ENCODE measurements around the gene NEK11.

The NEK11 gene

DNA sequence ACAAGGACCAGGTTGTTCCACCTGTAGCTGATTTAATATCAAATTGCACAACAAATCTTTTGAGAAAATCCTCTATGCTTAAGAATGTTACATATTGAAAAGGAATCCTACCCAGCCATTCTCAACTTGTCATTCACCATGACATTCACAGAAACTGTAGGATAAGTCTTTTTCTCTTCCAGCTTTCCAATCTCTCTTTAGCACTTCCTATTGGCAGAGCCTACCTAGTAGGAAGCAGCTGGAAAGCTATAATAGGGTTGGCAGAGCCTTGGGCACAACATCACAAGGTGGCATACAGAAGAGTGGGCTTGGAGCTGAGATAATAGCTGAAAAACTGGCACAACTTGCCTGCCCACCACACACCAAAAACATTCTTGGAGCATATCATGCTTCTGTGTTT, 287.6 kb downstream of the NEK11 start:
- Histone ChIP-seq H3K9me3 (ENCODE audit: low read length) (no peaks in the 10 kb centered on the region), H3K27me3 (ENCODE audit: insufficient read depth, low read length) (no peaks in the 10 kb centered on the region), H3K36me3 (ENCODE audit: insufficient read depth, low read length) (no peaks in the 10 kb centered on the region), H3K4me1 (ENCODE audit: insufficient read depth, low read length, severe bottlenecking) (no peaks in the 10 kb centered on the region), H3K9ac (ENCODE audit: low read length) (no peak overlapping the region), H3K9me2 (ENCODE audit: low read depth, low read length) (no peaks in the 10 kb centered on the region), H3K4me2 (ENCODE audit: low read length) (no peak overlapping the region), H3K27ac (ENCODE audit: low read depth, low read length, poor library complexity, severe bottlenecking) (no peak overlapping the region), H3K79me2 (ENCODE audit: insufficient read depth, low read length) (no peaks in the 10 kb centered on the region), H2AFZ (ENCODE audit: low read length) (no peak overlapping the region), H3F3A (ENCODE audit: insufficient read depth, low read length) (no peaks in the 10 kb centered on the region), H3K4me3 (ENCODE audit: low read depth, low read length, poor library complexity, severe bottlenecking) (no peak overlapping the region), H4K20me1 (ENCODE audit: insufficient read depth, low read length) (no peaks in the 10 kb centered on the region)
- TF ChIP-seq EZH2 (IDR thresholded peaks at IDR 0.05; ENCODE audit: borderline replicate concordance, low read length) = no peak
- TF ChIP-seq, protein P1, sequence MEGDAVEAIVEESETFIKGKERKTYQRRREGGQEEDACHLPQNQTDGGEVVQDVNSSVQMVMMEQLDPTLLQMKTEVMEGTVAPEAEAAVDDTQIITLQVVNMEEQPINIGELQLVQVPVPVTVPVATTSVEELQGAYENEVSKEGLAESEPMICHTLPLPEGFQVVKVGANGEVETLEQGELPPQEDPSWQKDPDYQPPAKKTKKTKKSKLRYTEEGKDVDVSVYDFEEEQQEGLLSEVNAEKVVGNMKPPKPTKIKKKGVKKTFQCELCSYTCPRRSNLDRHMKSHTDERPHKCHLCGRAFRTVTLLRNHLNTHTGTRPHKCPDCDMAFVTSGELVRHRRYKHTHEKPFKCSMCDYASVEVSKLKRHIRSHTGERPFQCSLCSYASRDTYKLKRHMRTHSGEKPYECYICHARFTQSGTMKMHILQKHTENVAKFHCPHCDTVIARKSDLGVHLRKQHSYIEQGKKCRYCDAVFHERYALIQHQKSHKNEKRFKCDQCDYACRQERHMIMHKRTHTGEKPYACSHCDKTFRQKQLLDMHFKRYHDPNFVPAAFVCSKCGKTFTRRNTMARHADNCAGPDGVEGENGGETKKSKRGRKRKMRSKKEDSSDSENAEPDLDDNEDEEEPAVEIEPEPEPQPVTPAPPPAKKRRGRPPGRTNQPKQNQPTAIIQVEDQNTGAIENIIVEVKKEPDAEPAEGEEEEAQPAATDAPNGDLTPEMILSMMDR (IDR thresholded peaks at IDR 0.05; ENCODE audit: low read length) = no peak

DNA sequence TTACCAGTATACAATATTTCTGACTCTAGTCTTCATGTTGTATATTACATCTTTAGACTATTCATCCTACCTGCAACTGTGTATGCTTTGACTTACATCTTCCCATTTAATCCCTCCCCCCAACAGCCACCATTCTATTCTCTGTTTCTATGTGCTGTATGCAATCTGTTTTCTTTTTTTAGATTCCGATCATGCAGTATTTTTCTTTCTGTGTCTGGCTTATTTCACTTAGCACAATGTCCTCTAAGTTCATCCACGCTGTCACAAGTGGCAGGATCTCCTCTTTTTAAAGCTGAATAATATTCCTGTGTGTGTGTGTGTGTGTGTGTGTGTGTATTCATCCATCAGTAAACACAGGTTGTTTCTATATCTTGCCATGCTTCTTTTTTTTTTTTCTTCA, 288.5 kb downstream of the NEK11 start:
- Histone ChIP-seq H3K9me3 (ENCODE audit: low read length) (no peaks in the 10 kb centered on the region), H3F3A (ENCODE audit: insufficient read depth, low read length) (no peaks in the 10 kb centered on the region)

DNA sequence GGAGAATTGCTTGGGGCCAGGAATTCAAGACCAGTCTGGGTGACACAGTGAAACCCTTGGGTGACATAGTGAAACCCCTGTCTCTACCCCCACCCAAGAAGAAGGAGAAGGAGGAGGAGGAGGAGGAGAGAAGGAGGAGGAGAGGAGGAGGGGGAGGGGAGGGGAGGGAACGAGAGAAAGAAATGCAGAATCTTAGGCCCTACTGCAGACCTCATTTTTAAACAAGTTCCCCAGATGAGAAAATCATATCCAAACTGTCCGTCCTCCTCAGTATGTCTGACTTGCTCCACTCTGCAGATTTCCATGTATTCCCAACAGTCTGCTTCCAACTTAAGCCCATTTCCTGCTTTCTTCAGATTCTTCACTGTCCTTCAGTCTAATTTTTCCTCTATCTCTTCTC, 291.0 kb downstream of the NEK11 start:
- no peaks in the 10 kb centered on the region for H3K79me2 ChIP-seq (ENCODE audit: insufficient read depth, low read length)
- no peaks in the 10 kb centered on the region for H3K9me2 ChIP-seq (ENCODE audit: low read depth, low read length)
- H3K36me3 ChIP-seq (ENCODE audit: insufficient read depth, low read length) = no peaks in the 10 kb centered on the region
- TF ChIP-seq, protein P1 (IDR thresholded peaks at IDR 0.05; ENCODE audit: low read length) = no peak
- no peak for TF ChIP-seq EZH2 (IDR thresholded peaks at IDR 0.05; ENCODE audit: borderline replicate concordance, low read length)
- no peaks in the 10 kb centered on the region for H3F3A ChIP-seq (ENCODE audit: insufficient read depth, low read length)
- H3K9ac ChIP-seq (ENCODE audit: low read length) = no peak overlapping the region
- H3K27ac ChIP-seq (ENCODE audit: low read depth, low read length, poor library complexity, severe bottlenecking) = no peak overlapping the region
- no peak overlapping the region for H3K4me2 ChIP-seq (ENCODE audit: low read length)
- H4K20me1 ChIP-seq (ENCODE audit: insufficient read depth, low read length) = no peaks in the 10 kb centered on the region
- H3K4me3 ChIP-seq (ENCODE audit: low read depth, low read length, poor library complexity, severe bottlenecking) = no peak overlapping the region
- H2AFZ ChIP-seq (ENCODE audit: low read length) = no peak overlapping the region
- no peaks in the 10 kb centered on the region for H3K27me3 ChIP-seq (ENCODE audit: insufficient read depth, low read length)
- no peaks in the 10 kb centered on the region for H3K9me3 ChIP-seq (ENCODE audit: low read length)
- no peaks in the 10 kb centered on the region for H3K4me1 ChIP-seq (ENCODE audit: insufficient read depth, low read length, severe bottlenecking)

More for the DNA sequence above, 288.5 kb downstream of the NEK11 start:
- no peaks in the 10 kb centered on the region for H3K36me3 ChIP-seq (ENCODE audit: insufficient read depth, low read length)
- no peaks in the 10 kb centered on the region for H4K20me1 ChIP-seq (ENCODE audit: insufficient read depth, low read length)
- no peak overlapping the region for H3K4me3 ChIP-seq (ENCODE audit: low read depth, low read length, poor library complexity, severe bottlenecking)
- no peaks in the 10 kb centered on the region for H3K9me2 ChIP-seq (ENCODE audit: low read depth, low read length)
- TF ChIP-seq EZH2 (IDR thresholded peaks at IDR 0.05; ENCODE audit: borderline replicate concordance, low read length) = no peak
- TF ChIP-seq, protein P1 (IDR thresholded peaks at IDR 0.05; ENCODE audit: low read length) = no peak
- H3K27ac ChIP-seq (ENCODE audit: low read depth, low read length, poor library complexity, severe bottlenecking) = no peak overlapping the region
- H3K9ac ChIP-seq (ENCODE audit: low read length) = no peak overlapping the region
- H2AFZ ChIP-seq (ENCODE audit: low read length) = no peak overlapping the region
- no peaks in the 10 kb centered on the region for H3K79me2 ChIP-seq (ENCODE audit: insufficient read depth, low read length)
- no peaks in the 10 kb centered on the region for H3K4me1 ChIP-seq (ENCODE audit: insufficient read depth, low read length, severe bottlenecking)
- no peaks in the 10 kb centered on the region for H3K27me3 ChIP-seq (ENCODE audit: insufficient read depth, low read length)
- H3K4me2 ChIP-seq (ENCODE audit: low read length) = no peak overlapping the region

Data from OCI-LY1 (cell line).